A204.1 (cell line): ENCODE data around the gene TCF3.

Experiments used
- FAIRE-seq: peaks from 2 replicates; lab custom pipeline; 2012; peaks lifted over from hg19 to GRCh38; lab: Jason Lieb, UNC

The TCF3 gene

GRCh38 chr19:1560286-1560882 is 92.0 kb downstream of the TCF3 start:
- no peak for FAIRE-seq
